H4 (cell line): ENCODE results near the gene GRID1. TPM values are rescaled to one million over a fixed set of nuclear protein-coding genes. Genes with fewer than 3 reads are reported as not detected.

ENCODE experiments used
- DNase-seq: peaks from one replicate; pipeline ENCODE4 v3.0.0-alpha.2; 2015; ENCODE audit warnings: low spot score
- total RNA-seq: library from RNA; depleted of rRNA; stranded (reverse); fragments of >200 nt; shearing (Covaris generic); gene quantifications from 2 replicates; pipeline ENCODE4 v1.2.3, GENCODE V29; 2014

Gene GRID1
- total RNA-seq, 1 experiment from 2014 or later: 2.4 TPM

- no peak for DNase-seq
These were observed 301.5 kb downstream of the GRID1 start for GRCh38 chr10:86064931-86065662.

GRCh38 chr10:86064219-86064618 lies 302.4 kb downstream of the GRID1 start:
- no peak for DNase-seq

DNA sequence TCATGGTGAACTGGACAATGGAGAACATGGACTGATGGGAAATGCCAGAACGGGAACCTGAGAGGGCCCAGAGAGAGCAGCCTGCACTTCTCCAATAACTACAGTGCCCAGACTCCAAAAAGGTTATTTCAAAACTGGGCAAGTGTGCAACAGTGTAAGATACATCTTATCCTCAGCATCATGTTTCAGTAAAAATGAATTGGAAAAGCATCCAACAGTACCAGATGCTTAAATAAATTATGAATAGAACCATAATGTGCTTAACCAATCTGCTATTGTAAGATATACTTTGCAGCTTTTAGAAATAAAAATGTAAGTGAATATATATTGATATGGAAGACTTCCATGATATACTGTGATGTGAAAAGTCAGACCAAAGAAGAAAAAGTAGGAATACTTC lies 303.3 kb downstream of the GRID1 start:
- DNase-seq: no peak

GRCh38 chr10:86062647-86063145 lies 303.9 kb downstream of the GRID1 start:
- DNase-seq: no peak

- DNase-seq: no peak
These were observed 304.4 kb downstream of the GRID1 start for GRCh38 chr10:86062198-86062550.

DNA sequence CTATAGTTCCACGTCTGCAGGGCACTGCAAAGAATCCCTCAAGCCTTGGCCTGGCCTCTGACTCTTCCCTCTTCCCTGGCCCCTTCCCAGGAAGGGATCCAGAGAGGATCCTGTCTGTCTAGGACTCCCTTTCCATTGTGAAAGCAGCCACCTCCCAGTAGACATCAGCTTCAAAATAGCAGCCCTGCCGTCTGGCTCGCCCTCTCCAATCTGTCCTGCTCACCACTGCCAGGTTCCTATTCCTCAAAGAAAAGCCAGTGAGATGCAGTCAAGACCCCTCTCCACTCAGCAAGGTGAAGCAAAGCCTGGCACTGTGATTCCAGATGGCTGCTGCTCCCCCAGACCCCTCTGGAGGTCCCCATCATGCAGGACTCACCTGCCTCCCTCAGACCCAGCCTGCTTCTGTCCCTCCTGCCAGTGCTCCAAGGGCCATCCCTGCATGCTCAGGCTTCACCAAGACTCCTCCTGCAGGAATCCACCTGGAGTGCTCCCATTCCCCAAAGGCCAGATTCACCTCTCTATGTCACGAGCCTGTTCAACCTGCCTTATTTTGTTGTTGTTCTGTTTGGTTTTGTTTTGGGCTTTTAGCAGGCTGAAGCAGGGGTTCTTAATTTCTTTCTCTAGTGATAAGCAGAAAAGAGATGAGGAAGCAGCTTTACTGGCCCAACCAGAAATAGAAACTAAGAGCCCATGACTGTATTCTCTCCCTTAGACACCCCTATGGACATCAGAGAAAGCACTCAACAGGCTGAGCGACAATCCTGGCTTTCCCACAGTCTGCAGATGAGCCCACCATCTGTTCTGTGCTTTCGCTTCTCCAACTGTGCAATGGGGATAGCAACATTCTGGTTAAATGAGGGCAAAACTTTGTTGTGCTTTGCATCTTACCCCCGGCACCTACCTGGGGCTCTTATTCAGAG lies 305.1 kb downstream of the GRID1 start:
- no peak for DNase-seq

- DNase-seq: no peak
These were observed 306.0 kb downstream of the GRID1 start for GRCh38 chr10:86060386-86061277.

GRCh38 chr10:86059892-86060291 lies 306.7 kb downstream of the GRID1 start:
- DNase-seq: no peak

DNA sequence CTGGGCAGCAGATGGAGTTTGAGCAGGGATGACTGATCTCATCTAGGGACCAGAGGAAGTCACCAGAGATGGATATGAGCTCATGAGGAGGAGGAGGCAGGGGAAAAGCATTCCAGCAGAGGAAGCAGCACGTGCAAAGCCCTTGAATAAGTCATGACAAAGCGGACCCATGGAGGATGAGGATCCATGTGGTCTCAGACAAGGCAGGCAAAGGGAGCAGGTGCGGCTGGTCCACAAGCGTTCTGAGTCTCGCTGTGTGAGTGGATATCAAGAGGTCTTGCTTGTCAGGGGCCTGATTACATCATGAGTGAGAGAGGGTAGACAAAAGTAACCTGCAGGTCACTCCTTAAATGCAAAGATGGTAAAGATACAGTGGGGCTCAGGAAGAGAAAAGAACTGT lies 307.6 kb downstream of the GRID1 start:
- no peak for DNase-seq

- DNase-seq: no peak
These were observed 308.9 kb downstream of the GRID1 start for GRCh38 chr10:86057708-86058107.

- no peak for DNase-seq
These were observed 309.9 kb downstream of the GRID1 start for GRCh38 chr10:86056672-86057071.

DNA sequence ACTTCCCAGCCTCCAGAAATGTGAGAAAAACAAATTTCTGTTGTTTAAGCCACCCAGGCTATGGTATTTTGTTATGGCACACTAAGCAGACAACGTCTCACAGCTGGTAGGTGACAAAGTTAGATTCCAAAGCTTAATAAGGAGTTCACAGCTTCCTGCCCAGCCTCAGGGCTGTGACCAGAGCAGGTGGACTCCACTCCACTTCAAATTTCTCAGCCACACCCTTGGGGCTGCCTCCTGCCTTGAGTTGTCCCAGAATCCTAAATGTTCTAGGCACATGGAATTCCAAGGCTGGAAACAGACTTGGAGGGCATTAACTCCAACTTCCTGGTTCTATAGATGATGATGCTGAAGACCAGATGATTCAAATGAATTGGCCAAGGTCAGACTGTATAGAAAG lies 310.7 kb downstream of the GRID1 start:
- no peak for DNase-seq

DNA sequence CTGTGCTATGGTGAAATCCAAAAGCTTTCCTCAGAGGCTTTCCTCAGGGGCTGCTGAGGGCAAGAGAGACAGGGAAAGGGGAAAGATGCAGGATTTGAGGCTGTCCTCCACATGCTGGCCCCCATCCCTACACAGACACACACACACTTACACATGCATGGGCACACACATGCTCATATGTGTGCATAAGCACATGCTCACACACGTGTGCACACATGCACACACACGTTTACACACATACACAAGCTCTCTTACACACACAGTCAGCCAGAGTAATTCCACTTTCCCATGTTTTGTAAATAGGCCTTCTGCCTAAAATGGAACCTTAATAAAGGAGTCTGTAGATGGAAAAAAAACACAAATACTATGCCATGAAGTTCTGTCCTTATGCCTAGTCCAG lies 312.9 kb downstream of the GRID1 start:
- DNase-seq: no peak

- no peak for DNase-seq
These were observed 315.0 kb downstream of the GRID1 start for GRCh38 chr10:86051586-86051985.

DNA sequence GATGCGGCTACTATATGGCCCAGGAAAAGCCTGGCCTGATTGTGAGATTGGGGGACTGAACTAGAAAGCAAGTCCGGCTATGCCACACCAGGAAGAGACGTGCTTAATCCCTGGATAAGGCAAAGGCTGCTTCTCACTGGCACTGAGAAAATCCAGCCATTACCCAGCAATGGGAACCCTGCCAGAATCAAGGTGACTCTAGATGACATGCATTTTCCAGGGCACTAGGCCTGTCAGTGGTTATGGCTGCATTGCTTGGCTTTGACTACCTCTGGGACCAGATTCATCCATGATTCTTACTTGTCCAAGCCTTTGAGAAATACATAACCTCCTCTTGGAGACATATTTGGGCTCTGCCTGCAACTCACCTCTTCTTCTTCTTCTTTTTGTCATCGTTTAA lies 317.2 kb downstream of the GRID1 start:
- no peak for DNase-seq

DNA sequence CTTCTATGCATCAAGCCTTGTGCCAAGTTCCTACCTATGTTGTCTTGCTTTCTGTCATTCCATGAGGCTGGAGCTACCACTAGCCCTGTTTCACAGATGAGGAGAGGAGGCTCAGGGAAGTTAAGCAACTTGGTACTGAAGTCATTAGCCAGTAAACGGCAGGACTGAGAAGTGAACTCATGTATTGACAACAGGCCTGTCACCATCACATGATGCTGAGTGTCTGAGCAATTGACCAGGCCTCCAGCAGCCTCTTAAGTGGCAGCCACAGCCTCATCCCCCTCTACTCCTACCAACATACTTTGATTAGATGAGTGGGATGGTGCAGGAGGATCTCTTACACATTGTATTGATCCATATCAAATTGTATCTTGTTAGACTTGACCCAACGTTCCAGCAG lies 317.6 kb downstream of the GRID1 start:
- no peak for DNase-seq

- DNase-seq: no peak
These were observed 318.0 kb downstream of the GRID1 start for GRCh38 chr10:86048571-86048970.

DNA sequence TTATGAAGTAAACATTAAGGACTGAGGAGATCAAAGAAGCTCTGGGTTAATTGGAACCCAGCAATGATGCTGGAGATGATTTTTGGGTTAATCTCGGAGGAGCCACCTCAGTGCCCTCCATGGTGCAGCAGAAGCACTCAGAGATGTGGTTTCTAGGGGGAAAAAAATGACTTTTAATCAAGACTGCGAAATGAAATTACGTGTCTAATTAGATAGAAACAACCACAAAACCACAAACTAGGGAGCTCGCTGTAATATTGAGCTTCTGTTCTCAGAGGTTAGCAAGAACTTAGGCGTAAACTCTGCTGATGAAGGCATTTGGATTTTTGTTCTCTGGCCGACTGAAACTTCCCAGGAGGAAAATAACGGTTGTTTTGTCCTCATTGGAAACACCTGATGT lies 319.0 kb downstream of the GRID1 start:
- DNase-seq: no peak

- DNase-seq: no peak
These were observed 319.6 kb downstream of the GRID1 start for GRCh38 chr10:86046845-86047460.

DNA sequence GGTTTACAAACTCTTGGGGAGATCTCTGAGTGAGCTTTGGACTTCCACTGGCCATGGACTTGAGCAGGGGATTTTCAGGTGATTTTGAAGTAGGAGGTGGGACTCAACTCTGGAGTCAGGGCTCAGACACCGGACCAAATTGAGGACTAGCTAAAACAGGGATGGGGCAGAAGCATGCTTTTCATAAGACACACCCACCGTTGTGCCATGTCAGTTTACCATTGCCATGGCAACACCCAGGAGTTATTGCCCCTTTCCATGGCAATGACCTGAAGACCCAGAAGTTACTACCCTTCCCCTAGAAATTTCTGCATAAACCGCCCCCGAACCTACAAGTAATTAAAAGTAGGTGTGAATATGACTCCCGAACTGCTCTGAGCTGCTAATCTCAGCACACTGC lies 320.7 kb downstream of the GRID1 start:
- DNase-seq: no peak

DNA sequence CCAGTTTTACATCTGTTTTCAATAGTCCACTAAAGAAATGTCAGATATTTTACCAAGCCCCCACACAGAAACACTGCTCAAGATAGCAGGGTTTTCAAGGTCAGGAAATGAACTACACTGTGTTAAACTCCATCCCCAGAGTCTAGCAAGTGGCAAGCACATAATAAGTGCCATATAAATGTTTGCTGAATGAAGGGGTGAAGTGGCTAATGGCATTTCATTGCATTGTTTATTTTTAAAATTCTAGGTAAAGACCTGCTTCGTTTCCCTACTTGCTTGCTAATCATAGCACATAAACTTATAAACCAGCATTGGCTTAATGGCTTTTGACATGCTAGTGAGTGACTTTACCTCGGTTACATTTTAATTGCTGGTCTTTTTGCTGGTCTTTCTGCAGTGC lies 322.6 kb downstream of the GRID1 start:
- DNase-seq: no peak

GRCh38 chr10:86043236-86043635 lies 323.4 kb downstream of the GRID1 start:
- no peak for DNase-seq
